ENCODE measurements around the gene GSTM3. TPM values are rescaled to one million over a fixed set of nuclear protein-coding genes. Genes with fewer than 3 reads are reported as not detected.
"Not testable (repeated sequence)": the region's sequence is repeated elsewhere in the genome, so short reads cannot be mapped to it uniquely, and the experiment has no call there.

GSTM3 gene
- total and polyA plus RNA-seq, 7 donors = 21.6 to 143 (median 64.3) TPM

- DNase-seq = no peak
- no peaks in the 10 kb centered on the region for H3K4me1 ChIP-seq
- H3K9me3 ChIP-seq = no peaks in the 10 kb centered on the region
- H3K4me3 ChIP-seq = peak overlapping the region; percentile 5 to 39 (median 32)
- WGBS, 2 donors = 59 to 83% methylated on average over 22 of the region's 22 CpGs
- H3K27me3 ChIP-seq = peaks cover 0 to 4% (median 0%) of the 10 kb centered on the region in 3 donors
- no peak for TF ChIP-seq POLR2A (IDR thresholded peaks at IDR 0.05)
- TF ChIP-seq CTCF (IDR thresholded peaks at IDR 0.05) = no peak
- no peak for TF ChIP-seq EP300 (IDR thresholded peaks at IDR 0.05)
- TF ChIP-seq POLR2AphosphoS5 (IDR thresholded peaks at IDR 0.05) = no peak
- intact Hi-C loops (cut with DNase I) = no loop called here
- peak overlapping the region in 1 of 4 donors; percentile 31 for H3K27ac ChIP-seq
- no peaks in the 10 kb centered on the region for H3K36me3 ChIP-seq
These were observed 28.4 kb downstream of the GSTM3 start for GRCh38 chr1:109712321-109712864.

GRCh38 chr1:109711593-109712320 lies 29.1 kb downstream of the GSTM3 start, which contains the start of gene GSTM5:
Gene GSTM5 (plus strand): TSS chr1:109712251. CDS start chr1:109712313, 62 bp downstream.
- DNase-seq; H3K36me3 ChIP-seq; H3K27me3 ChIP-seq; intact Hi-C loops (cut with DNase I); H3K9me3 ChIP-seq; H3K4me1 ChIP-seq: not testable (repeated sequence)
- 29 to 74% methylated on average over 33 of the region's 33 CpGs for WGBS, 2 donors
- peak within 1 kb of the TSS; percentile 5 to 39 (median 32) for H3K4me3 ChIP-seq
- peak within 1 kb of the TSS in 2 of 4 donors; percentile 31 to 38 for H3K27ac ChIP-seq

GRCh38 chr1:109709822-109710221 lies 31.0 kb downstream of the GSTM3 start:
- H3K4me3 ChIP-seq; DNase-seq; H3K27ac ChIP-seq; H3K27me3 ChIP-seq; H3K9me3 ChIP-seq; intact Hi-C loops (cut with DNase I); H3K36me3 ChIP-seq; H3K4me1 ChIP-seq: not testable (repeated sequence)

GRCh38 chr1:109708949-109709348 lies 31.9 kb downstream of the GSTM3 start:
- H3K27me3 ChIP-seq; H3K36me3 ChIP-seq; H3K4me1 ChIP-seq; H3K9me3 ChIP-seq; H3K27ac ChIP-seq; H3K4me3 ChIP-seq; DNase-seq; intact Hi-C loops (cut with DNase I): not testable (repeated sequence)
- 84 to 85% methylated on average over 4 of the region's 4 CpGs for WGBS, 2 donors

GRCh38 chr1:109705411-109705810 lies 35.4 kb downstream of the GSTM3 start:
- H3K4me3 ChIP-seq = no peak overlapping the region
- 90 to 91% methylated on average over 4 of the region's 4 CpGs for WGBS, 2 donors
- no peaks in the 10 kb centered on the region for H3K27me3 ChIP-seq
- no peak for TF ChIP-seq POLR2AphosphoS5 (IDR thresholded peaks at IDR 0.05)
- no peak for TF ChIP-seq POLR2A (IDR thresholded peaks at IDR 0.05)
- TF ChIP-seq CTCF (IDR thresholded peaks at IDR 0.05) = no peak
- no peak for TF ChIP-seq EP300 (IDR thresholded peaks at IDR 0.05)
- H3K9me3 ChIP-seq = no peaks in the 10 kb centered on the region
- intact Hi-C loops (cut with DNase I) = no loop called here
- H3K36me3 ChIP-seq = no peaks in the 10 kb centered on the region
- DNase-seq = no peak
- H3K4me1 ChIP-seq = no peaks in the 10 kb centered on the region
- H3K27ac ChIP-seq = no peak overlapping the region

- no peak for DNase-seq
- no peaks in the 10 kb centered on the region for H3K36me3 ChIP-seq
- H3K27me3 ChIP-seq = no peaks in the 10 kb centered on the region
- H3K27ac ChIP-seq = no peak overlapping the region
- TF ChIP-seq POLR2AphosphoS5 (IDR thresholded peaks at IDR 0.05) (no peak), CTCF (IDR thresholded peaks at IDR 0.05) (no peak), POLR2A (IDR thresholded peaks at IDR 0.05) (no peak), EP300 (IDR thresholded peaks at IDR 0.05) (no peak)
- no peaks in the 10 kb centered on the region for H3K9me3 ChIP-seq
- H3K4me3 ChIP-seq = no peak overlapping the region
- intact Hi-C loops (cut with DNase I) = no loop called here
- 83 to 90% methylated on average over 8 of the region's 8 CpGs for WGBS, 2 donors
- H3K4me1 ChIP-seq = no peaks in the 10 kb centered on the region
These were observed 36.7 kb downstream of the GSTM3 start for GRCh38 chr1:109704173-109704572.

GRCh38 chr1:109702940-109703339 lies 37.9 kb downstream of the GSTM3 start:
- 81 to 97% methylated on average over 3 of the region's 3 CpGs for WGBS, 2 donors
- H3K27ac ChIP-seq = not testable (repeated sequence)

GRCh38 chr1:109697861-109698260 lies 43.0 kb downstream of the GSTM3 start:
- H3K4me1 ChIP-seq; H3K9me3 ChIP-seq; H3K27me3 ChIP-seq; H3K4me3 ChIP-seq; H3K27ac ChIP-seq; intact Hi-C loops (cut with DNase I); DNase-seq; H3K36me3 ChIP-seq: not testable (repeated sequence)
- WGBS, 2 donors = 83% methylated on average over 4 of the region's 4 CpGs; no CpG with 5 or more reads in 1 of the 2 donors

More at GRCh38 chr1:109702940-109703339, 37.9 kb downstream of the GSTM3 start:
- DNase-seq; H3K27me3 ChIP-seq; H3K9me3 ChIP-seq; H3K4me3 ChIP-seq; H3K36me3 ChIP-seq; intact Hi-C loops (cut with DNase I); H3K4me1 ChIP-seq: not testable (repeated sequence)

Measured in sigmoid colon (tissue), 7 donors.